ENCODE results near the gene LCMT1. TPM values are rescaled to one million over a fixed set of nuclear protein-coding genes. Genes with fewer than 3 reads are reported as not detected.
A peak's percentile ranks its signal among the peaks of the same experiment; 100 is the strongest.

Gene LCMT1
- total and polyA plus RNA-seq, 9 of the 15 experiments (the other 6 are each of a cell fraction or from before 2014, with no cell fraction given), result 20.0 to 42.8 (median 32.3) TPM

- H3K4me1 ChIP-seq (replicated peaks in 1 of 2; ENCODE audit: control insufficient read depth in 2 of 2, insufficient read depth in 2 of 2, low read length in 2 of 2), result no peaks in the 10 kb centered on the region; a peak in 1 of 5 replicates
- BruUV-seq (replicated peaks), result no TSS peak
- no peaks in the 10 kb centered on the region for H3K79me2 ChIP-seq (ENCODE audit: control insufficient read depth, insufficient read depth, low read length)
- POLR2A ChIA-PET, result no interaction called here
- peak; percentile 42; the same call in 1 of the 3 replicates for ATAC-seq
- FAIRE-seq, result no peak
- DNase-seq (ENCODE audit: extremely low read depth in 1 of 4, low spot score in 3 of 4), result no peak
- no peak overlapping the region for H2AFZ ChIP-seq (ENCODE audit: low read depth, low read length)
- 15% methylated on average over 7 of the region's 7 CpGs for WGBS (ENCODE audit: insufficient coverage, low coverage, missing lambda C conversion rate)
- intact Hi-C loops (cut with micrococcal nuclease) (no loop called here), in situ Hi-C loops (cut with MboI) (no loop called here)
- no peaks in the 10 kb centered on the region for H3K36me3 ChIP-seq (ENCODE audit: control insufficient read depth, insufficient read depth, low read length)
- no peaks in the 10 kb centered on the region for H3K9me3 ChIP-seq (replicated peaks; ENCODE audit: control insufficient read depth, insufficient read depth, low read depth, low read length)
- H3K27ac ChIP-seq (ENCODE audit: extremely low read depth, low read depth, low read length), result no peak overlapping the region
- no peaks in the 10 kb centered on the region for H4K20me1 ChIP-seq (replicated peaks; ENCODE audit: control insufficient read depth, insufficient read depth, low read length)
- no peak overlapping the region for H3K9ac ChIP-seq (ENCODE audit: insufficient read depth in 1 of 2, low read depth in 2 of 2, low read length in 2 of 2)
- H3K4me3 ChIP-seq, result no peak overlapping the region
- CTCF ChIA-PET (ENCODE audit: low intra/inter-chr PET ratio), result no interaction called here
- H3K27me3 ChIP-seq (ENCODE audit: control insufficient read depth in 2 of 2, insufficient read depth in 2 of 2, low read length in 2 of 2), result no peaks in the 10 kb centered on the region
- no peak overlapping the region for H3K4me2 ChIP-seq (ENCODE audit: insufficient read depth, low read length)
- H3K9me1 ChIP-seq (ENCODE audit: control insufficient read depth, insufficient read depth, low read length), result no peaks in the 10 kb centered on the region
- TF ChIP-seq USF2 (CRISPR knock-in tag; IDR thresholded peaks at IDR 0.05) (peak; percentile 71), CUX1 (CRISPR knock-in tag; IDR thresholded peaks at IDR 0.05) (no peak), BHLHE40 (IDR thresholded peaks at IDR 0.05; ENCODE audit: low read length) (0 out of 2 replicates have a peak, but pooled peaks have one; percentile 27), ETV5 (CRISPR knock-in tag; IDR thresholded peaks at IDR 0.05; ENCODE audit: low read depth) (no peak), TFE3 (CRISPR knock-in tag; IDR thresholded peaks at IDR 0.05) (peak; percentile 6; the same call in 1 of the 2 replicates), DIDO1 (tag; IDR thresholded peaks at IDR 0.05; ENCODE audit: low read depth) (no peak), ARID3B (CRISPR knock-in tag; IDR thresholded peaks at IDR 0.05; ENCODE audit: borderline replicate concordance) (no peak), IRF9 (tag; IDR thresholded peaks at IDR 0.05) (no peak), SNAPC5 (CRISPR knock-in tag; IDR thresholded peaks at IDR 0.05) (no peak), ZC3H8 (IDR thresholded peaks at IDR 0.05) (no peak), ZKSCAN3 (CRISPR knock-in tag; IDR thresholded peaks at IDR 0.05) (no peak)
Observed at GRCh38 chr16:25199457-25199856, 87.9 kb downstream of the LCMT1 start.

All from K562 (cell line).